Measurements from ENCODE around the gene GRM7.

GRM7 gene

DNA sequence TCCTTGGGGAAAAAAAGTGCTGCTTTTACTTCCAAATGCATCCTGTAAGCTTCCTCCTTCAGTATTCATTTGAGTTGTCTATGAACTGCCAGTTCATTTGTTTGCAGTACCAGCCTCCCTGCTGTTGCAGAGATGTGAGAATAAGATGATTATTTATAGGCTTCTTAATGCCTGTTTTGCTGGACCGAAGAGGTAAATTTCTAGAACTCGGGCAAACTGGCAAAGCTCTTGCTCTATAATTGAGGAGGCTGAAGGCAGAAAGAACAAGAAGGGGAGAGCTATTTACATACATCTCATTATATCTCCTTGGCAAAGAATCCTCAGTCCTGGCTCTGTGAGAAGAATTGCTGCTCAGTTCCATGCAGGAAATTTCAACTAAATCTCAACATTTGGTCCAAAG, 790.4 kb downstream of the GRM7 start:
- no peak for DNase-seq (ENCODE audit: low read depth in 2 of 2)

DNA sequence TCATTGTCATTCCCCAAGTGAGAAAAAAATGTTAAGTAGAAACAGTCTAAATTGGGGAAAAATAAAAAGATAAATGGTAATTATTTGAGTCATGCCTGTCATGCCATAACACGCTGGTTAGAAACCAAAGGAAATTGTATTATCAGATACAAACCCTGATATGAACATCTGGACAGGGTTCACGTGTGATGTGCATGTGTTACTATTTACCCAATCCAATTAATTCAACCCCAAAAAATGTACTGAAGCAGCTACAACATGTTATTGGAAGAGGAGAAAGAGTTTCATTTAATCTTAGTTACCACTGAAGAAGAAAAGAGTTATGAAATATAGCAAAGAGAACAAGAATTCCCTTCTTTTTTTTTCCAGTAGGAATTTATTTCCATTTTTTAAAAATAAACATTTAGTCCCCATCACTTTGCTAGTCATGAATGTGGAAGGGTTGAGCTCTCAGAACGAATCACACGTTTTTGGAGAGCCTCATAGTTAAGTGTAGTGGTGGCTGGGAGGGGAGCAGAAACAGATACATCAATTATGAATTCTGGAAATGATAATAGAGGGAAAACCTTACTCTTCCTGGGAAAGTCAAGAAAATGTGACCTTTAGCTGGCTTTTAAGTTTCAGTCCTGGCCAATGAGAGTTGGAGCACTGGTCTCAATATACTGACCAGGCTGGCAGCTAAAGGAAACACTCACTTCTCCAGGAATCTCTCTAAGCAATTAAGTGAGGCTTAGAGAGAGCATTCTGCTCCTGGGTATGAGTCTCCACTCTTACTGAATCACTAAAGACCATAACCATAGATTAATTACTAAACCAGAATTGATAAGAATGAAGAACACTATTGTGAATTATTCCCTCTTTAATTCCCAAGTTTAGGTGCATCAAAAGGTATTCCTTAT, 796.5 kb downstream of the GRM7 start:
- no peak for DNase-seq (ENCODE audit: low read depth in 2 of 2)

DNA sequence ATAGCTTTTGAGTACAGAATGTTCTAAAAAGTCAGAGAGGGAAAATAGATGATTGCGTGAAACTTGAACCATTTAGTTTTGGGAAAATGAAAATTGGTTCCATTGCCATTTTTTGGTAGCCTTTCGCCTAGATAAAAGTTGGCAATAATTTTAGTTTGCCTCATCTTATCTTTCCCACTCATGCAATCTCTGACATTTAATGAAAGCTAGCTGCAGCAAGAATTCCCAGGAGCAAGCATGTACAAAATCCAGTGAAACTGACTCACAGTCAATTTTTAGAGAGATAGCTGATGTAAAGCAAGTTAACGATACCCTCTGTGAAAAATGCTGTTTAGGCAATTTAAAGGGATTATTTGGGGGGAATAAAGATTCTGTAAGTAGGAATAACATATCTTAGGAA, 797.4 kb downstream of the GRM7 start:
- no peak for DNase-seq (ENCODE audit: low read depth in 2 of 2)

DNA sequence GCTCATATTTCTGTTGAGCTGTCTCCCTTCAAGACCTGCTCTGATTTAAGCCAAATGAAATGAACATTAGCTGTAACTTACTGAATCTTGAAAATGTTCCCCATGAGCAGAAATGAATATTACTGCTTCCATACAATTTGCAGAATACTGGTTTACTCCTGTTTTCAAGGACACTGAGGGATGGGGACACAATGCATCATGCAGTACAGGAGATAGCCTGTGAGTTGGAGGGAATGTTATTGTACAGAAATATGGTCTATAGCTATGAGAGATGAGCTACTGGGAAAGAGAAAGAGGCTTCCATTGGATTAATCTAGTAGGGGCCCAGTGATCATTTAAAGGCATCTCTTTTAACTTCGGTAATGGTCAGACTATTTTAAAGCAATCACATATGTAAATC, 798.2 kb downstream of the GRM7 start:
- DNase-seq (ENCODE audit: low read depth in 2 of 2): no peak

DNA sequence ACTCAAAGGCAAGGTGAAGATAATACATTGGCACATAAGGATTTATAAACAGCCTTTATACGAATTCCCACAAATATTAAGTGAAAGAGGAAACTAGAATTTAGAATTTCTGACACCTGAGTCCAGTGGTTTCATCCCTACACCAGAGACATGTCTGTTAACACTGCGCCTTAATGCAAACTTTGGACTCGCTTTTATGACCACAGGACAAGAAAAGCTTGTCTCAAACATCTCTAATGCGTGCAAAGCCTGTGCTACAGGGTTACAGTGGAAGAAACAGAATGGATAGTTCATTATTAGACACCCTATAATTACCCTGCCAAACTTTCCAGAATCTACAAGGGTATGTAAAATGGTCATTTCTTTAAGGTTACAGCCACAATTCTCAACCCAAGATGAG, 802.9 kb downstream of the GRM7 start:
- no peak for DNase-seq (ENCODE audit: low read depth in 2 of 2)

DNA sequence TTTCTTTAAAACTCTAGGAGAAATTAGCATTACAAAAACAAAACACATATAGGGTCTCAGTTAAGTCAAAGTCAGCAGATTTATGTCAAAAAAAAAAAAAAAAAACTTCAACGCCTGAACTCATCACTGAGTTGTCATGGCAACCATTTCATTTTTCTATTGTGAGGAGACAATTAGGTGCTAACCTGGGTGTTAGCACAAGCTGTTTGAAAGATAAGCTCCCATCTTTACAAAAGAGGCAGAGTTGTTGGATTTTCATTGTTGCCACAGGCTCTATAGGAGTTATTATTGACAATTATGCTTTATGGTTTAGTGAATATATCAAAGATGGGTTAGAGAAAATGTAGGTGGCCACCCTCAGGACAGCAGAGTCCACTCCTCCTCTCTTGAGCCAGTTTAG, 806.9 kb downstream of the GRM7 start:
- no peak for DNase-seq (ENCODE audit: low read depth in 2 of 2)

DNA sequence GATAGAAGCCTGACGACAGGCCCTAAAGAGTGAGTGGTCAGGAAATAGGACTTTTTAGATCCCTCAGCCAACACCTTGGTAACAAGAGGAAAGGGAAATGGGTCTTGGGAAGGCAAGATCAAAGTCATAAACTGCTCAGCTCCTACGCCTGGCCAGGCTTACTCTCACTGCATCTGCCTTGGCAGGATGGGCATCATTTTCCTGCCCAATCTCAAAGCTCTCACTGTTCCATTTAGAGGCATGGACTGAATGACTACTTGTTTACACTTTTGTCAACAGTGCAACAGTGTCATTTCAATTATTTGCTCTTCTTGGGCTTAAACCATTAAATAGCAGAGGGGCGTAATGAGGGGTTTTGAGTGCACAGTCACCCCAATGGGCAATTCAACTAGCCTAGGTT, 808.7 kb downstream of the GRM7 start:
- DNase-seq (ENCODE audit: low read depth in 2 of 2): no peak

DNA sequence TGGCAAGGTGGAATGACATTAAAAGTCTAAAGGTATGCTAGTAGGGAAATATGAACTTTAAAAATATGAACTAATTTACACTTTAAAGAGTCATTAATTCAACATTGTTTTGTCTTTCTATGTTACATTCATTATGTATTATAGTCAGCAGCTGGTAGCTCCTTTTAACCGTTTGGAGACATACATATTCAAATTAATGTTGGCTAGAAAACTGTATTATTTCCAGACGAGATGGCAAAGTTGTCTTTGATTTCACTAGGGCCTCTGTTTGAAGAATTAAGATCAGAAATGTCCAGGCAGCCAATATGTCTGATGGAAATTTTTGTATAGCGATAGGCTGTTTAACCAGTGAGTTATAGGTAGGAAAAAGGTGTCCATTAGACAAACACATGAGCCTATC, 817.6 kb downstream of the GRM7 start:
- no peak for DNase-seq (ENCODE audit: low read depth in 2 of 2)

DNA sequence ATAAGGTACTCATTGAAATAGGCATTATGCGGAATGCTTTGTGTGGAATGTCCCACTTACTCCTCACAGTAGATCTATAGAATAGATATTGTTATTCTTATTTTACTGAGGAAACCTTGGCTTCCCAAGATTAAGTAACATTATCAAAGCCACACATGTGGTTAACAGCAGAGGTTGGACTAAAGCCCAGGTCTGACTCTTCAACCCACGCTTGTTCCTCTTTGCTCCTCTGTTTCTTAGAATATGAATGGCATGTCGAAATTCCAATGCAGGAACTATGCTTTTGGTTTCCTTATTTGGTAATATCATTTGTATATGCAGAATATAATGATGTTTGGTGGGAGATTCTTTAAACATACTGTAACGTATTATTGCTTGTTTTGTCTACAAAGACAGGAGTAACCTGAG, 821.9 kb downstream of the GRM7 start:
- no peak for DNase-seq (ENCODE audit: low read depth in 2 of 2)

DNA sequence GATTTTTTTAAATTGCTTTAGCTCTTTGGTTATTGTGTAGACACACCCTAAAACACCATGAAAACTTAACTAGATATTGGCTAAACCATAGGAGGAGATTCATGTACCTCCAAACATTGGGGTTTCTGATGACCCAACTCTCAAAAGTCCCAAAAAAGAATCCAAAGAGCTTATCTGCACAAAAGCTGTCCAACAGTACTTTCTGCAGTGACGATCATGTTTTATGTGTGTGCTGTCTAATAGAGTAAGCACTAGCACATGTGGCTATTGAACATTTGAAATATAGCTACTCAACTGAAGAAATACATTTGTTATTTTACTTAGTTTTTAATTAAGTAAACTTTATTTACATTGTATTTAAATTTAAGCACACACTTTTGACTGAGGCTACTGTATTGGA, 822.5 kb downstream of the GRM7 start:
- DNase-seq (ENCODE audit: low read depth in 2 of 2): no peak

DNA sequence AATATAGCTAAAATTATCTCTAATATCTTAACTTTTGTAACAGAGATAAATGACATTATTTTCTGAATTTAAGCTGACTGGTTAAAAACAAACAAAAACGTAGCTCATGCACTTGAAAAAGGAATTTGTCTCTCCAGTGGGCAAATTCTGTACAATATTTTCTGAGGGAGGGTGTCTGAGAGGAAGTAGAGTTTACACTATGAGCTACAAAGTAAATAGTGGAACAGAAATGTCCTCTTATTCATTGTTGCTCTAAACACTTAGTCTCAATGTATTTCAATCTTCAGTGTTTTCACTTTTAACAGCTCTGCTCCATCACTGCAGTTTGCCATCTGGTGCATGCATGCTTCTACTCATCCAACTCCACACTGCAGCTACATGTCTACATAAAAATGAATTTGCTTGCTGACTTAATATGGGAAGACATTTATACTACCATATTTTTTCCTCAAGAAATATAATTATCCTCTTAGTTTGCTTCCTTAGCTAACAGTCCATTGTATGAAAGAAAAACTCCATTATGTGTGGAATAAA, 823.3 kb downstream of the GRM7 start:
- DNase-seq (ENCODE audit: low read depth in 2 of 2): no peak

DNA sequence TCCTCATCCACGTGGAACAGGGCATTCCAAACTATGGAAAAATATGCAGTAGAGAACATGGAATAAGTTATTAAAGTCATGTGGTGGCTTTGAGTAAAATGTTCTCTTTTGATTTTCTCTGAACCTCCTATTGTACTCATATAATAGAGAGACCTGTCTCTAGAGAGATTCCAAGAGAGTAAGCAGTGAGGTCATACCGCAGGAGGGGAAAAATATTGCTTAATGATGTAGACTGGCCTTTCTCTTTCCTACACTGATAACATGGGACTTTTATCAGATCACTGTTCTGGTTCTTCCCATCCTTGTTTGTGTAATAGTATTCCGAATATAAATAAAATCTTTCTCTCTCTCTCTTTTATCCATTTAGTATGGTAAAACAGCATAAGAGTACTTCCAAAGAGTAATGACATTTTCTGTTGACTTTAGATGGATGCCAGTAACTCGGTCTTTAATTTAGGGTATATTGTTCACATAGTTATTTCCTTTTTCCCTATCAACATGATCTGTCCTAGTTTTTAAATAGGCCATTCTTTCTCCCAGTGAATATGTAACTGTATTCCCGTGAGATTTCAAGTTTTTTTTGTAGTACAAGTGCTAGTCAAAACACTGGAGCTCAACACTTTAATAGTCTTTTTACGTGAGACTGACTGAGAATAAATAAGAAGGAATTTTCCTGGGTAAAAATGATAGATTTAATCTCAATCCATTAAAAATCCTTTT, 826.7 kb downstream of the GRM7 start:
- DNase-seq (ENCODE audit: low read depth in 2 of 2): no peak

DNA sequence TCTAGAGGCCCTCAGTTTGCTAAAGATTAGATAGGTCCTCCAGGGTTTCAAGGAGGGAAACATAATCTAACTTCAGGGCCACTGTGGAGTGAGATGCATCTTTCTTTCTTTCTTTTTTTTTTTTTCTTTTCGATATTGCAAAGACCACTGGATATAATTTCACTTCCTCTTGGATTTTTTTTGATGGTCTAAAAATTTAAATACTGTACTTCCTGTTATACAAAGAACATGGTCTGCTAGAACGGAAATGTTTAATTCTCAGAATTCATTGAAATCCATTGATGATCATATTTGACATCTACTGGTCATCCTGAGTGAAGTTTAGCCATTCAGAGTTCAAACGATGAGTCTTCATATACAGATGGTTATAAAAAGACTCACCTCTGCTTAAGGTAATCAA, 832.0 kb downstream of the GRM7 start:
- no peak for DNase-seq (ENCODE audit: low read depth in 2 of 2)

DNA sequence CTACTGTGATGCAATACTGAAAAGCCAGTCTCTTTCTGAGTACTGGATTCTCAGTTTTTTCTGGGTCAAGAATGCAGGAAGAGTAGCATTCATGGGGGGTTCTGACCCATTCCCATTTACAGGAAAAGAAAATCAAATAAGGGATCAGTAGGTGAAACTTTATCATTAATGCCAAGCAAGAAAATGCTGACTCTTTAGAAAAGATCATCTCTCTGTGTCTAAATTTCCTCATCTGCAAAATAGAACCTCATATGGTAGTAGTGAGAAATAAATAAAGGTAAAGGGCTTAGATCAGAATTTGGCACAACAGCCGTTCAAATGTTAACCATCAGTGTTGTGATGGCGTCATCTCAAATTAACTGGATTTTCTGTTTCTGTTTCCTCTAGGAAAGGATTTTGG, 833.1 kb downstream of the GRM7 start:
- DNase-seq (ENCODE audit: low read depth in 2 of 2): no peak

DNA sequence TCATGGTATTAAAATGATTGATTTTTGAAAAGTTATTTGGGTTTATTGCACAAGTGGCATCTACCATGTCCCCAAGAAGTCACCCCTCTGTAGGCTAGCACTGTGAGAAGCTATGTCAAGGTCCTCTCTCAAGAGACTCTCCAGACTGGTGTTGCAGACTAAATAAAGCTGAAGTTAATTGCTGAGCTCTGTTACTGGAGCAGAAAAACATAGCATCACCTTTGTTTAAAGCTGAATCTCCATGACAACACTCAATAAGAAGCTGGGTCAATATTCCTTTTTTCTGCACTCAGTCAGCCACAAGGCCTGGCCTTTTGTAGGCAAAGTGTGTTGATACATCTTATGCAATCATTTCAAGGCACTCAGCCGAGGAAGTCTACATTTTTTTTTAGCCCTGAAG, 834.1 kb downstream of the GRM7 start:
- no peak for DNase-seq (ENCODE audit: low read depth in 2 of 2)

DNA sequence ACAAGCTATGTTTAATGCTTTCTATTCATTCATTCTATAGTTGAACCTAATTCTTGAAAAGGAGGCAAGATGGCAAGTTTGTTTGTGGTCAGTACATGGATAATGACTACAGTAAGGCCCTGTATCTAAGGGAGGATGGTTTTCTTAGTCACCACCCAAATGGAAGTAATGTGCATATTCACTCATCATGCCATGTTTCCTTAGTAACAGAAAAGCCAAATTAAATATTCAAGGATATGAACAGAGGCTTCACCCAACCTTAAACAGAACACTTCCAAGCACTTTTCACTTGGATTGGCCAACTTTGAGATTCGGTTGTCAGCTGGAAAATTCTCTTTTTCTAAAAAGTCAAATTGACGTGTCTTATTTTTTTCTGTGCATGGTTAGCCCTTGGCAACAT, 835.4 kb downstream of the GRM7 start:
- DNase-seq (ENCODE audit: low read depth in 2 of 2): no peak

DNA sequence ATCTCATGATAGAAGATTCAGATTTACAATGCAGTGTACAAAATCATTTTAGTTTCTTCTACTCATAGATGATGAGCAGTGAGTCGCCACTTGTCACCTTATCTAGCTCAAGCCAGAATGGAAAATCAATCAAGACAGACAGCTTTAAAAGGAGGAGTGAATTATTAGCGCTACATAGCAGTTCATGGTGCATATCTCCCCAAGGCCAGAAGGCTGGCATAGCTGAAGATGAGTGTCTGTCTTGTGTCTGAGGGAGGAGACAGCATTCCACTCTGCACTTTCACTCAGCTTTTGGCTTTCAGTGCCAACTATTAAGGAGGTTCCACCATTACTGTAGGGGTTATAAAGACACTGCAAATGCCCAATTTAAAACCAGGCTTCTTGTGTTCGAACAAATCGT, 836.6 kb downstream of the GRM7 start:
- DNase-seq (ENCODE audit: low read depth in 2 of 2): no peak

DNA sequence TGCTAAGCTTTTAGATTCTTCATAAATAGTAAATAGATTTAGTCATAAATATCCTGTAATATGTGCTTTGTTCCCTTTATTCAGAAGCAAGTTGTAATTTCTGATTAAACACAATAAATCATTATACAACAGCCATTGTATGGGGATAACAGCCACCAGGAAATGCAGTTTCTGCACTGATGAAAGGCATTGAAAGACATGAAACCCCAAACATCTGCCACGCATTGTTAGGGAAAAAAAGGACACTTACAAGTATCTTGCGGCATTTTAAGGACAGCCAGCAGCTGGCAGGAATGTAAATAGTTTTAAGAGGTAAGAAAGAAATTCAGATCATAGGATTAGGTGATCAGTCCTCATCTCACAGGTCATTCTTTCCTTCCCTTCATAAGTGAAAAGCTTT, 839.6 kb downstream of the GRM7 start:
- DNase-seq (ENCODE audit: low read depth in 2 of 2): no peak

DNA sequence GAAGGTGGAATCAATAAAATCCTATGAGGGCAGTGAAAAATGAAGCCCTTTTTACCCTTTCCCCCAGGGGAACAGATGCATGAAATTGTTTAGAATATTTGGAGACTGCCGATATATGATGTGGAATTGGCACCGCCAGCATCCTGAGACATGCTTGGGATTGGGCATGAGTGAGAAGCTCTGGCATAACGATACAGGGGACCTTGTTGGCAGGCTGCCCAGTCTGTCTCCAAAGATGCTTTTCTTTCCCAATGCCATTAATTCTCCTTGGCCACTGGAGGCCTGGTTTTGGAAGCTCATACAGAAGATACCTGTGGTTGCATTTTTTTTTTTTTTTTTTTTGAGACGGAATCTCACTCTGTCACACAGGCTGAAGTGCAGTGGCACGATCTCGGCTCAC, 840.1 kb downstream of the GRM7 start:
- DNase-seq (ENCODE audit: low read depth in 2 of 2): no peak

DNA sequence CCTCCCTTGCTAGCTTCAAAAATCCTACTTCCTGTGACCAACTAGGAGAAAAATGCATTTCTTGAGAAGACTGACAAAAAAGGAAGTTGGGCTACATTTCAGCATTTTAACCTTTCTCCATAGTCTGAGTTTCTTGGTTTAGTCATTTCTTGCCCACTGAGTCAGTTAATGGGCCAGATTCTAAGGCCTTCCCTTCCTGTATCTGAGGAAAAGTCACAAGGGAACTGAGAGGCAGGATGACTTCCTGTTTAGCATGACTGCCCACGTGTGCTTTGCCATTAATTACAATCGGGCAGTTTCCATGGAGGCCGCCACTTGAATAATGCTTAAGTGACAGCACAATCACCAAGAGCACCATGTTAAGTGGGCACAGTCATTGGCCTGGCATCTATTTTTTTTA, 846.3 kb downstream of the GRM7 start:
- no peak for DNase-seq (ENCODE audit: low read depth in 2 of 2)

DNA sequence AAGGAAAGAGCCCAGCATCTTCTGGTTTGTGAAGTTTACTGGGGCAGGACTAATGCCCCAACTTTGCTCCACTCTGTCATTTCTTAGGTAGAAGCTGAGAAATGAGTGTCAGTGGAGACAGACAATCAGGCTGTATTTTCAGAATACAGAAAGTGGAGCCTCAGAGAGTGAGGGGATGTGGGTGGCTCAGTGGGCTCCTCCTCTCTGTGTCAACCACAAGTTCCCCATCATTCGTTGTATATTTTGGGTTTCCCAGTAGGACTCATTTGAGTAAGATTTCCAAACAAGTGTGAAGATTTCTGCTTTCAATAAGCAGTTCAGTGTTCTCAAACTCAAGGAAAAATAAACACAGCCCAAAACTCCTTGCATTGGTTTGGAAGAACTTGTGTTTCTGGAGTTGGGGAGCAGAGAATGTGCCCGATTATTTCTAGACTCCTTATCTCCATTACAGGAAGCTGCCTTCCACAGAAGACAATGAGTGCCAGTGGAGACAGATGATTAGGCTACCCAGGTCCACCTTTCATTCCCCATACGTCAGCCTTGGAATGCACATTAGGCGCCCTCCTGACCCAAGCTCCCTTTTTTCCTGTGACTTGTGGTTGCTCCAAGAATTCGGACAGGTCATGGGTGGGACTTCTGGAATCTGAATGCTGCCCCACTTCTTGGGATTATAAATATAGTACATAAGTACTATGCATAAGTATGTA, 848.6 kb downstream of the GRM7 start:
- no peak for DNase-seq (ENCODE audit: low read depth in 2 of 2)

DNA sequence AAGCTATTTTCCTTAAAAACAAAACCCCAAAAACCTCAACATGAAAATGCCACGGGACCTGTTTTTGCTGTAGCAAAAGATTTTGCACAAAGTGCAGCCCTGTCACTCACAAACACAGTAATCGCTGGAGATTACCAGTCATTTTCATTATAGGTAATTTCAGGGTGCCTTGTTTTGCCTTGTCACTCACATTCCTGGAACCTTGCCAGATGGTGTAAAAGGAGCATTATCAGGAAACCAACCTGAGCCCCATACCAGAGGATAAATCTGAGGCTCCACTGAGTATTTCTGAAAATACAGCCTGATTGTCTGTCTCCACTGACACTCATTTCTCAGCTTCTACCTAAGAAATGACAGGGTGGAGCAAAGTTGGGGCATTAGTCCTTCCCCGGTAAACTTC, 849.4 kb downstream of the GRM7 start:
- DNase-seq (ENCODE audit: low read depth in 2 of 2): no peak

DNA sequence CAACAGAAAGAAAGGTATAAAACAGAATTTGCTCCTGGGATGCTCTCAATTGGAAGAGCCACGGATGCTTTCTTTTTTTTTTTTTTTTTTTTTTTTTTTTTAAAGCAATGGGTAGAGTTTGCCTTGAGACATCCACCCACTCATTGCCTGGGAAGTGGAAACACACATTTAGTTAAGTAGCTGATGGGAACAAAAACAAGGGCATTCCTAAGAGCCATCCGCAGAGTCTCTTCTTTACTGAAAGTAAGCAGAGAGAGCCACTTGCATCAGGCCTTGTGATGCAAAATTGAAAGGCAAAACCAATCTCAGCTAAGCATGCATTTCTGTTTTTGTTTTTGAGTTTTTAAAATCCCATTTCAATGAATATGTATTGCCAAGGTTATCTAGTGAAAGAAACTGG, 852.8 kb downstream of the GRM7 start:
- DNase-seq (ENCODE audit: low read depth in 2 of 2): no peak
